B cell (primary cell): ENCODE data around the gene BLCAP. TPM values are rescaled to one million over a fixed set of nuclear protein-coding genes. Genes with fewer than 3 reads are reported as not detected.

Experiments used
- ATAC-seq: fragments of 200-7000 bp; cut with Tn5 transposase; one replicate; pipeline ENCODE4 v1.10.0; 2021; ENCODE audit warnings: low read depth, mild to moderate bottlenecking, moderate number of reproducible peaks, moderate library complexity
- CTCF ChIA-PET: fragments of 350-600 bp; sonication (Branson Sonifier 250); formaldehyde crosslinking; loops from one replicate; lab custom pipeline; 2021; ENCODE audit warnings: antibody characterized with exemption, inconsistent platforms; lab: Charles Lee
- POLR2A ChIA-PET: fragments of 350-600 bp; sonication (Branson Sonifier 250); formaldehyde crosslinking; loops from one replicate; lab custom pipeline; 2021; ENCODE audit warnings: antibody characterized with exemption; lab: Charles Lee
- DNase-seq: peaks from one replicate; pipeline ENCODE4 v3.0.0; 2013
- H2AFZ ChIP-seq: 2 replicates; pipeline ENCODE4 v1.6.1; 2012; ENCODE audit warnings: mild to moderate bottlenecking, low read depth, low read length; ENCODE audit not compliant: insufficient read depth, poor library complexity, severe bottlenecking
- H3K27ac ChIP-seq, 2 donors: 1 replicate in 1 of 2; 2 replicates in 1 of 2; pipeline ENCODE4 v1.5.1; 2012 to 2013; ENCODE audit warnings: low read length in 2 of 2, mild to moderate bottlenecking in 2 of 2, moderate library complexity in 1 of 2
- H3K27me3 ChIP-seq, 4 experiments: fragments of 200-600 bp in 1 of 4; sonication (generic) in 1 of 4; replicated peaks in 1 of 4; 1 replicate in 2 of 4; 2 replicates in 2 of 4; pipeline versions ENCODE4 v1.6.1 to v1.7.0; 2013 to 2016; ENCODE audit warnings: low read length in 3 of 4, mild to moderate bottlenecking in 2 of 4, mixed read lengths in 1 of 4, moderate library complexity in 1 of 4; ENCODE audit not compliant: insufficient read depth in 4 of 4, control insufficient read depth in 3 of 4; ENCODE audit errors: control extremely low read depth in 1 of 4
- H3K36me3 ChIP-seq, 2 experiments: replicated peaks in 1 of 2; 1 replicate in 1 of 2; 2 replicates in 1 of 2; pipeline versions ENCODE4 v1.6.1 to v1.7.1; 2013; ENCODE audit warnings: low read length in 1 of 2; ENCODE audit not compliant: insufficient read depth in 2 of 2, control insufficient read depth in 1 of 2; ENCODE audit errors: control extremely low read depth in 1 of 2, extremely low read depth in 1 of 2
- H3K4me1 ChIP-seq, 2 donors: fragments of 200-600 bp in 1 of 2; sonication (generic) in 1 of 2; 1 replicate in 1 of 2; 2 replicates in 1 of 2; pipeline versions ENCODE4 v1.5.1 to v1.6.1; 2013 to 2017; ENCODE audit warnings: low read length in 2 of 2; ENCODE audit not compliant: control insufficient read depth in 2 of 2, insufficient read depth in 2 of 2
- H3K4me2 ChIP-seq: replicated peaks from 2 replicates; pipeline ENCODE3; 2012; ENCODE audit warnings: mild to moderate bottlenecking, low read depth, low read length; ENCODE audit not compliant: poor library complexity, severe bottlenecking
- H3K4me3 ChIP-seq, 5 experiments: fragments of 200-600 bp in 1 of 5; sonication (generic) in 1 of 5; 1 replicate in 3 of 5; 2 replicates in 2 of 5; pipeline versions ENCODE4 v1.5.1 to v1.7.0; 2011 to 2016; ENCODE audit warnings: low read length in 4 of 5, mild to moderate bottlenecking in 4 of 5, low read depth in 2 of 5, control low read depth in 1 of 5, moderate library complexity in 1 of 5; ENCODE audit not compliant: insufficient read depth in 1 of 5; ENCODE audit errors: control extremely low read depth in 1 of 5, extremely low read depth in 1 of 5
- H3K79me2 ChIP-seq: fragments of 200-600 bp; sonication (generic); one replicate; pipeline ENCODE4 v1.6.0; 2016; ENCODE audit warnings: low read length; ENCODE audit not compliant: control insufficient read depth, insufficient read depth
- H3K9ac ChIP-seq: fragments of 200-600 bp; sonication (generic); 2 replicates; pipeline ENCODE4 v1.6.1; 2017; ENCODE audit warnings: mild to moderate bottlenecking, low read length, moderate library complexity
- H3K9me3 ChIP-seq, 3 donors: one replicate each; pipeline versions ENCODE4 v1.6.1 to v1.7.1; 2013; ENCODE audit warnings: low read length in 2 of 3; ENCODE audit not compliant: control insufficient read depth in 2 of 3, insufficient read depth in 1 of 3; ENCODE audit errors: control extremely low read depth in 1 of 3
- H4K20me1 ChIP-seq: 2 replicates; pipeline ENCODE4 v1.6.0; 2012; ENCODE audit warnings: mild to moderate bottlenecking, low read length; ENCODE audit not compliant: insufficient read depth, control insufficient read depth, poor library complexity, severe bottlenecking
- H3K27ac Mint-ChIP-seq: one replicate; pipeline ENCODE4 v1.8.0; 2021; ENCODE audit warnings: mixed read lengths
- H3K27me3 Mint-ChIP-seq: one replicate; pipeline ENCODE4 v1.8.0; 2021; ENCODE audit warnings: mixed read lengths
- H3K4me1 Mint-ChIP-seq: one replicate; pipeline ENCODE4 v1.8.0; 2021; ENCODE audit warnings: mixed read lengths
- H3K4me3 Mint-ChIP-seq: one replicate; pipeline ENCODE4 v1.8.0; 2021; ENCODE audit warnings: mixed read lengths
- H3K9me3 Mint-ChIP-seq: one replicate; pipeline ENCODE4 v1.8.0; 2022; ENCODE audit warnings: mixed read lengths; ENCODE audit not compliant: insufficient read depth
- EZH2 ChIP-seq: IDR thresholded peaks from 2 replicates; pipeline ENCODE4 v1.6.1; 2012; ENCODE audit warnings: borderline replicate concordance, low read depth, mild to moderate bottlenecking, moderate library complexity, low read length; ENCODE audit not compliant: insufficient read depth, poor library complexity, severe bottlenecking
- WGBS: methylation state at CpG from one replicate; pipeline ENCODE4 v1.1.5; 2013; ENCODE audit warnings: missing lambda C conversion rate; ENCODE audit not compliant: insufficient coverage; 5-methylcytosine and 5-hydroxymethylcytosine counted together
- intact Hi-C: fragments of 100-400 bp; cut with micrococcal nuclease; formaldehyde crosslinking; loops from one replicate; pipeline ENCODE4 v1.10.0; 2022
- polyA plus RNA-seq: library from polyadenylated mRNA; depleted of rRNA; stranded (reverse); fragments of >200 nt; gene quantifications from 2 replicates; pipeline ENCODE4 v1.2.3, GENCODE V29; 2012
- total RNA-seq, 2 donors: library from RNA; stranded (reverse); fragments of 120-200 nt in 1 of 2; gene quantifications; 1 replicate in 1 of 2; 2 replicates in 1 of 2; pipeline versions ENCODE4 v1.2.3 to v1.2.4, GENCODE V29; 2013 to 2022
- TF ChIP-seq, protein P1 (sequence below): fragments of 200-600 bp; IDR thresholded peaks from one replicate; pipeline ENCODE4 v1.8.0; 2022; ENCODE audit warnings: antibody characterized with exemption, mild to moderate bottlenecking

The BLCAP gene
- total and polyA plus RNA-seq, 2 donors (not counting 1 experiment from before 2014, with no cell fraction given), result 56.2 to 188 TPM

DNA sequence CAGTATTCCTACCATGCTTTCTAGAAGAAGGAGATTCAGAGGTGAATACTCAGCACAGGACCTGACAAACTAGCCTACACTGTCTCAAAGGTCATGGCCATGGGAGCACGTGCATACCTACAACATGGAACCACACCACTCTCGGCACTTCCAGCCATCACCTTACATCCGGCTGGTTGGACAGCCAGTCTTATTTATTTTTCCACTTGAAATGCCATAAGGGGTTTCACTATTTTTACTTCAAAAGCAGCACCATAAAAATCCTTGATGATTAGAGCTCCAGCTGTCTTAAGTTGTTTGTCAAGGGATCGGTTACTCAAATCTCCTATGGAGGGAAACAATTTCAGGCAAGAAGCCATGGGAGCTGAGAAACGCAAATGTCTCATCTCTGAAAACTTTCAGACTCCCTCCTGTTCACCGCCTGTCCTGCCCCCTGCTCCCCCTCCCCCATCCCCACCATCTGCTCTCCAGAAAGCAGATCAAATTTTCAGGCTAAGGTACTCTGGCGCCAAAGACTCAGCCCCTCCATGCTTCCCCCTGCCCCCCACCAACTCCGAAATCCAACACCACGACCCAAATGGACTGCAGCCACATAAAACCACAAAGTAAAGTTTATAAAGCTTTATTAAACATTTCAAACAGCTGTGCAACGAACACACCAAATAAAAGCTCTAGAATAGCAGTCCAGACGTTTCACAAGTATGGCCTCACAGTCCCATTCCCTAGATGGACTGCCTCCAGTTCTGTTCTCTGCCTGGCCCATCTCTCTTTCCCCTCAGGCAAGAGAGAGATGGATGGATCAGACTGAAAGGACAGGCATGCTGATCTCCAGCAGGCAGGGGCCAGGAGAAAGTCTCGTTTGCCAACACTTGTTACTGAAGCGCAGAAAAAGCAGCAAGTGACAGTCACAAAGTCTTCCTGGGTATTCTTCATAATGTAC lies 10.6 kb downstream of the BLCAP start:
- no peak overlapping the region for H3K9ac ChIP-seq
- H3K27me3 ChIP-seq, result no peaks in the 10 kb centered on the region
- no peaks in the 10 kb centered on the region for H3K9me3 Mint-ChIP-seq
- POLR2A ChIA-PET, result interaction anchor here (0.5 to 0.7 kb wide), 2 partner anchors 18 to 127 kb away, joined by 3 to 4 read pairs; no protein-coding TSS in a partner anchor
- no peak overlapping the region for H3K4me2 ChIP-seq
- CTCF ChIA-PET, result interaction anchor here (1.0 to 1.1 kb wide), 3 partner anchors 8 to 21 kb away, joined by 3 to 4 read pairs (median 3); no protein-coding TSS in a partner anchor
- H2AFZ ChIP-seq, result no peak overlapping the region
- 97% methylated on average over 10 of the region's 13 CpGs for WGBS
- H3K27me3 Mint-ChIP-seq, result no peaks in the 10 kb centered on the region
- intact Hi-C loops, result no loop called here
- DNase-seq (no peak), ATAC-seq (no peak)
- peaks cover 0 to 9% (median 0%) of the 10 kb centered on the region in 3 donors for H3K9me3 ChIP-seq
- no peak overlapping the region for H3K27ac ChIP-seq
- peaks cover 37% of the 10 kb centered on the region for H3K4me1 Mint-ChIP-seq
- H4K20me1 ChIP-seq, result peaks cover 100% of the 10 kb centered on the region
- H3K36me3 ChIP-seq, result peaks cover 0 to 56% of the 10 kb centered on the region in 2 experiments
- H3K4me3 ChIP-seq, result no peak overlapping the region
- H3K4me1 ChIP-seq, result peaks cover 3 to 16% of the 10 kb centered on the region in 2 donors
- no peak overlapping the region for H3K27ac Mint-ChIP-seq
- no peak overlapping the region for H3K4me3 Mint-ChIP-seq
- TF ChIP-seq EZH2, result no peak
- TF ChIP-seq, protein P1, sequence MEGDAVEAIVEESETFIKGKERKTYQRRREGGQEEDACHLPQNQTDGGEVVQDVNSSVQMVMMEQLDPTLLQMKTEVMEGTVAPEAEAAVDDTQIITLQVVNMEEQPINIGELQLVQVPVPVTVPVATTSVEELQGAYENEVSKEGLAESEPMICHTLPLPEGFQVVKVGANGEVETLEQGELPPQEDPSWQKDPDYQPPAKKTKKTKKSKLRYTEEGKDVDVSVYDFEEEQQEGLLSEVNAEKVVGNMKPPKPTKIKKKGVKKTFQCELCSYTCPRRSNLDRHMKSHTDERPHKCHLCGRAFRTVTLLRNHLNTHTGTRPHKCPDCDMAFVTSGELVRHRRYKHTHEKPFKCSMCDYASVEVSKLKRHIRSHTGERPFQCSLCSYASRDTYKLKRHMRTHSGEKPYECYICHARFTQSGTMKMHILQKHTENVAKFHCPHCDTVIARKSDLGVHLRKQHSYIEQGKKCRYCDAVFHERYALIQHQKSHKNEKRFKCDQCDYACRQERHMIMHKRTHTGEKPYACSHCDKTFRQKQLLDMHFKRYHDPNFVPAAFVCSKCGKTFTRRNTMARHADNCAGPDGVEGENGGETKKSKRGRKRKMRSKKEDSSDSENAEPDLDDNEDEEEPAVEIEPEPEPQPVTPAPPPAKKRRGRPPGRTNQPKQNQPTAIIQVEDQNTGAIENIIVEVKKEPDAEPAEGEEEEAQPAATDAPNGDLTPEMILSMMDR, result no peak
- peaks cover 95% of the 10 kb centered on the region for H3K79me2 ChIP-seq

DNA sequence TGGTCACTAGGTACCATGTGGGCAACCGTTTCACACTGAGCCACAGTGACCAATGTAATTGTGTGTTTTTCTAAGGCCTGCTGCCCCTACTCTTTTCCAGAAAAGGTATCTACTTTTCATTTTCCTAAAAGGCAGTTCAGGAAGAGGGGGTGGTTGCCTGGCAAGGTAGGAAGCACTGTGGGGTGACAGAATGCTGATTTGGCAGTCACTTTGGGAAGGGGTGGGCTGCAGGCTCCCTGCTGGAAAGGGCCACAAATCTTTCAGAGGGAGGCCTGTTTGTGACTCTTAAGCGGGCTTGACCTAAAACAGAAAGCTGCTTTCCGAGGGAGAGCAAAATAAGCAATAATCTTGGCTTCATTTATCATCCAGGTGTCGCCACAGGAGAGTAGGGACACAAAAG lies 11.8 kb downstream of the BLCAP start:
- H3K27me3 Mint-ChIP-seq, result no peaks in the 10 kb centered on the region
- Histone ChIP-seq H3K27ac (no peak overlapping the region), H3K27me3 (no peaks in the 10 kb centered on the region), H3K4me2 (no peak overlapping the region), H3K79me2 (peaks cover 87% of the 10 kb centered on the region), H3K9ac (no peak overlapping the region), H3K36me3 (peaks cover 0 to 67% of the 10 kb centered on the region in 2 experiments), H2AFZ (no peak overlapping the region), H3K4me3 (no peak overlapping the region), H4K20me1 (peaks cover 100% of the 10 kb centered on the region), H3K4me1 (peaks cover 0 to 5% of the 10 kb centered on the region in 2 donors), H3K9me3 (peaks cover 0 to 2% (median 0%) of the 10 kb centered on the region in 3 donors)
- DNase-seq, result no peak
- no peak for ATAC-seq
- ChIA-PET CTCF (no interaction called here), POLR2A (no interaction called here)
- H3K4me3 Mint-ChIP-seq, result no peak overlapping the region
- no peak for TF ChIP-seq EZH2
- TF ChIP-seq, protein P1, result no peak
- H3K9me3 Mint-ChIP-seq, result no peaks in the 10 kb centered on the region
- peaks cover 37% of the 10 kb centered on the region for H3K4me1 Mint-ChIP-seq
- 100% methylated on average over 3 of the region's 4 CpGs for WGBS
- intact Hi-C loops, result no loop called here
- no peak overlapping the region for H3K27ac Mint-ChIP-seq
